ENCODE results near the gene PLET1. TPM values are rescaled to one million over a fixed set of nuclear protein-coding genes. Genes with fewer than 3 reads are reported as not detected.

PLET1 gene
- total RNA-seq = not detected

GRCh38 chr11:112260490-112260889 is at the start of gene PLET1:
Gene PLET1 (minus strand): TSS chr11:112260860. CDS start chr11:112260589, 271 bp downstream.
- H3K27me3 ChIP-seq (ENCODE audit: control insufficient read depth in 3 of 3, insufficient read depth in 3 of 3, low read length in 3 of 3) = no peaks in the 10 kb centered on the region

GRCh38 chr11:112310419-112310818 is 49.8 kb upstream of the PLET1 start:
- H3K27me3 ChIP-seq (ENCODE audit: control insufficient read depth in 3 of 3, insufficient read depth in 3 of 3, low read length in 3 of 3) = no peaks in the 10 kb centered on the region
- H3K9me3 ChIP-seq (ENCODE audit: control insufficient read depth in 3 of 3, low read length in 3 of 3) = no peaks in the 10 kb centered on the region

More at GRCh38 chr11:112260490-112260889, at the start of gene PLET1:
- Histone ChIP-seq H3K9ac (ENCODE audit: low read depth in 1 of 3, low read length in 3 of 3) (no peak within 1 kb of the TSS), H3K4me3 (ENCODE audit: low read length in 3 of 3) (no peak within 1 kb of the TSS), H3K27ac (ENCODE audit: low read depth, low read length) (no peak within 1 kb of the TSS), H3K4me1 (ENCODE audit: control insufficient read depth in 3 of 3, insufficient read depth in 3 of 3, low read length in 3 of 3) (no peaks in the 10 kb centered on the region), H3K9me3 (ENCODE audit: control insufficient read depth in 3 of 3, low read length in 3 of 3) (no peaks in the 10 kb centered on the region), H3K36me3 (ENCODE audit: control insufficient read depth in 3 of 3, insufficient read depth in 3 of 3, low read length in 3 of 3) (no peaks in the 10 kb centered on the region)

GRCh38 chr11:112308651-112309050 is 48.0 kb upstream of the PLET1 start:
- Histone ChIP-seq H3K4me3 (ENCODE audit: low read length in 3 of 3) (no peak overlapping the region), H3K36me3 (ENCODE audit: control insufficient read depth in 3 of 3, insufficient read depth in 3 of 3, low read length in 3 of 3) (peaks cover 0 to 2% (median 0%) of the 10 kb centered on the region in 3 donors), H3K9ac (ENCODE audit: low read depth in 1 of 3, low read length in 3 of 3) (no peak overlapping the region), H3K4me1 (ENCODE audit: control insufficient read depth in 3 of 3, insufficient read depth in 3 of 3, low read length in 3 of 3) (no peaks in the 10 kb centered on the region), H3K27me3 (ENCODE audit: control insufficient read depth in 3 of 3, insufficient read depth in 3 of 3, low read length in 3 of 3) (no peaks in the 10 kb centered on the region), H3K27ac (ENCODE audit: low read depth, low read length) (no peak overlapping the region), H3K9me3 (ENCODE audit: control insufficient read depth in 3 of 3, low read length in 3 of 3) (no peaks in the 10 kb centered on the region)

More at GRCh38 chr11:112310419-112310818, 49.8 kb upstream of the PLET1 start:
- H3K36me3 ChIP-seq (ENCODE audit: control insufficient read depth in 3 of 3, insufficient read depth in 3 of 3, low read length in 3 of 3) = no peaks in the 10 kb centered on the region
- H3K4me1 ChIP-seq (ENCODE audit: control insufficient read depth in 3 of 3, insufficient read depth in 3 of 3, low read length in 3 of 3) = peaks cover 0 to 2% (median 0%) of the 10 kb centered on the region in 3 donors
- H3K4me3 ChIP-seq (ENCODE audit: low read length in 3 of 3) = no peak overlapping the region
- H3K27ac ChIP-seq (ENCODE audit: low read depth, low read length) = no peak overlapping the region
- H3K9ac ChIP-seq (ENCODE audit: low read depth in 1 of 3, low read length in 3 of 3) = no peak overlapping the region

- Histone ChIP-seq H3K27ac (ENCODE audit: low read depth, low read length) (no peak overlapping the region), H3K9ac (ENCODE audit: low read depth in 1 of 3, low read length in 3 of 3) (no peak overlapping the region), H3K36me3 (ENCODE audit: control insufficient read depth in 3 of 3, insufficient read depth in 3 of 3, low read length in 3 of 3) (peaks cover 0 to 2% (median 0%) of the 10 kb centered on the region in 3 donors), H3K27me3 (ENCODE audit: control insufficient read depth in 3 of 3, insufficient read depth in 3 of 3, low read length in 3 of 3) (no peaks in the 10 kb centered on the region), H3K4me3 (ENCODE audit: low read length in 3 of 3) (no peak overlapping the region), H3K9me3 (ENCODE audit: control insufficient read depth in 3 of 3, low read length in 3 of 3) (no peaks in the 10 kb centered on the region), H3K4me1 (ENCODE audit: control insufficient read depth in 3 of 3, insufficient read depth in 3 of 3, low read length in 3 of 3) (peaks cover 0 to under 1% (median 0%) of the 10 kb centered on the region in 3 donors)
Observed at GRCh38 chr11:112307616-112308015, 47.0 kb upstream of the PLET1 start.

- Histone ChIP-seq H3K4me3 (ENCODE audit: low read length in 3 of 3) (no peak overlapping the region), H3K27ac (ENCODE audit: low read depth, low read length) (no peak overlapping the region), H3K9me3 (ENCODE audit: control insufficient read depth in 3 of 3, low read length in 3 of 3) (no peaks in the 10 kb centered on the region), H3K4me1 (ENCODE audit: control insufficient read depth in 3 of 3, insufficient read depth in 3 of 3, low read length in 3 of 3) (peaks cover 0 to 8% (median 6%) of the 10 kb centered on the region in 3 donors), H3K27me3 (ENCODE audit: control insufficient read depth in 3 of 3, insufficient read depth in 3 of 3, low read length in 3 of 3) (no peaks in the 10 kb centered on the region), H3K36me3 (ENCODE audit: control insufficient read depth in 3 of 3, insufficient read depth in 3 of 3, low read length in 3 of 3) (peaks cover 0 to 2% (median 0%) of the 10 kb centered on the region in 3 donors), H3K9ac (ENCODE audit: low read depth in 1 of 3, low read length in 3 of 3) (no peak overlapping the region)
Observed at GRCh38 chr11:112306230-112306629, 45.6 kb upstream of the PLET1 start.

- H3K9me3 ChIP-seq (ENCODE audit: control insufficient read depth in 3 of 3, low read length in 3 of 3) = no peaks in the 10 kb centered on the region
- no peak overlapping the region for H3K27ac ChIP-seq (ENCODE audit: low read depth, low read length)
- H3K4me3 ChIP-seq (ENCODE audit: low read length in 3 of 3) = no peak overlapping the region
- H3K9ac ChIP-seq (ENCODE audit: low read depth in 1 of 3, low read length in 3 of 3) = no peak overlapping the region
- peaks cover 0 to 16% (median 8%) of the 10 kb centered on the region in 3 donors for H3K4me1 ChIP-seq (ENCODE audit: control insufficient read depth in 3 of 3, insufficient read depth in 3 of 3, low read length in 3 of 3)
- no peaks in the 10 kb centered on the region for H3K27me3 ChIP-seq (ENCODE audit: control insufficient read depth in 3 of 3, insufficient read depth in 3 of 3, low read length in 3 of 3)
- H3K36me3 ChIP-seq (ENCODE audit: control insufficient read depth in 3 of 3, insufficient read depth in 3 of 3, low read length in 3 of 3) = peaks cover 0 to 4% (median 0%) of the 10 kb centered on the region in 3 donors
Observed at GRCh38 chr11:112304914-112305313, 44.3 kb upstream of the PLET1 start.

GRCh38 chr11:112303616-112304015 is 43.0 kb upstream of the PLET1 start:
- H3K27ac ChIP-seq (ENCODE audit: low read depth, low read length) = no peak overlapping the region
- H3K27me3 ChIP-seq (ENCODE audit: control insufficient read depth in 3 of 3, insufficient read depth in 3 of 3, low read length in 3 of 3) = no peaks in the 10 kb centered on the region
- H3K4me3 ChIP-seq (ENCODE audit: low read length in 3 of 3) = no peak overlapping the region

GRCh38 chr11:112302226-112302868 is 41.7 kb upstream of the PLET1 start:
- Histone ChIP-seq H3K4me1 (ENCODE audit: control insufficient read depth in 3 of 3, insufficient read depth in 3 of 3, low read length in 3 of 3) (peaks cover 6 to 28% (median 13%) of the 10 kb centered on the region in 3 donors), H3K27ac (ENCODE audit: low read depth, low read length) (peak overlapping the region; percentile 40), H3K4me3 (ENCODE audit: low read length in 3 of 3) (no peak overlapping the region), H3K36me3 (ENCODE audit: control insufficient read depth in 3 of 3, insufficient read depth in 3 of 3, low read length in 3 of 3) (peaks cover 0 to 6% (median 2%) of the 10 kb centered on the region in 3 donors), H3K9ac (ENCODE audit: low read depth in 1 of 3, low read length in 3 of 3) (peak overlapping the region in 2 of 3 donors; percentile 17 to 35), H3K27me3 (ENCODE audit: control insufficient read depth in 3 of 3, insufficient read depth in 3 of 3, low read length in 3 of 3) (no peaks in the 10 kb centered on the region), H3K9me3 (ENCODE audit: control insufficient read depth in 3 of 3, low read length in 3 of 3) (no peaks in the 10 kb centered on the region)

More at GRCh38 chr11:112303616-112304015, 43.0 kb upstream of the PLET1 start:
- Histone ChIP-seq H3K36me3 (ENCODE audit: control insufficient read depth in 3 of 3, insufficient read depth in 3 of 3, low read length in 3 of 3) (peaks cover 0 to 4% (median 0%) of the 10 kb centered on the region in 3 donors), H3K9me3 (ENCODE audit: control insufficient read depth in 3 of 3, low read length in 3 of 3) (no peaks in the 10 kb centered on the region), H3K4me1 (ENCODE audit: control insufficient read depth in 3 of 3, insufficient read depth in 3 of 3, low read length in 3 of 3) (peaks cover 4 to 23% (median 11%) of the 10 kb centered on the region in 3 donors), H3K9ac (ENCODE audit: low read depth in 1 of 3, low read length in 3 of 3) (no peak overlapping the region)

GRCh38 chr11:112300094-112300786 is 39.6 kb upstream of the PLET1 start:
- no peak overlapping the region for H3K9ac ChIP-seq (ENCODE audit: low read depth in 1 of 3, low read length in 3 of 3)

GRCh38 chr11:112298535-112298934 is 37.9 kb upstream of the PLET1 start:
- Histone ChIP-seq H3K27me3 (ENCODE audit: control insufficient read depth in 3 of 3, insufficient read depth in 3 of 3, low read length in 3 of 3) (no peaks in the 10 kb centered on the region), H3K27ac (ENCODE audit: low read depth, low read length) (peak overlapping the region; percentile 4), H3K4me3 (ENCODE audit: low read length in 3 of 3) (no peak overlapping the region), H3K9me3 (ENCODE audit: control insufficient read depth in 3 of 3, low read length in 3 of 3) (no peaks in the 10 kb centered on the region), H3K36me3 (ENCODE audit: control insufficient read depth in 3 of 3, insufficient read depth in 3 of 3, low read length in 3 of 3) (peaks cover 0 to 3% (median 2%) of the 10 kb centered on the region in 3 donors), H3K4me1 (ENCODE audit: control insufficient read depth in 3 of 3, insufficient read depth in 3 of 3, low read length in 3 of 3) (peaks cover 14 to 34% (median 15%) of the 10 kb centered on the region in 3 donors), H3K9ac (ENCODE audit: low read depth in 1 of 3, low read length in 3 of 3) (no peak overlapping the region)

More at GRCh38 chr11:112300094-112300786, 39.6 kb upstream of the PLET1 start:
- H3K9me3 ChIP-seq (ENCODE audit: control insufficient read depth in 3 of 3, low read length in 3 of 3) = no peaks in the 10 kb centered on the region
- H3K27me3 ChIP-seq (ENCODE audit: control insufficient read depth in 3 of 3, insufficient read depth in 3 of 3, low read length in 3 of 3) = no peaks in the 10 kb centered on the region
- H3K4me1 ChIP-seq (ENCODE audit: control insufficient read depth in 3 of 3, insufficient read depth in 3 of 3, low read length in 3 of 3) = peaks cover 6 to 28% (median 13%) of the 10 kb centered on the region in 3 donors
- no peak overlapping the region for H3K27ac ChIP-seq (ENCODE audit: low read depth, low read length)
- H3K4me3 ChIP-seq (ENCODE audit: low read length in 3 of 3) = peak overlapping the region in 1 of 3 donors; percentile 27
- H3K36me3 ChIP-seq (ENCODE audit: control insufficient read depth in 3 of 3, insufficient read depth in 3 of 3, low read length in 3 of 3) = peaks cover 0 to 6% (median 2%) of the 10 kb centered on the region in 3 donors
